Right atrium auricular region (tissue), 2 donors: ENCODE data around the gene NAXE. TPM values are rescaled to one million over a fixed set of nuclear protein-coding genes. Genes with fewer than 3 reads are reported as not detected.

Experiments used
- DNase-seq: peaks from one replicate; pipeline ENCODE4 v3.0.0-alpha.2; 2019; ENCODE audit warnings: low spot score
- H3K27ac ChIP-seq, 2 donors: fragments of 200-600 bp; sonication (generic); 1 replicate in 1 of 2; 2 replicates in 1 of 2; pipeline ENCODE4 v1.5.1; 2016 to 2019
- H3K27me3 ChIP-seq, 2 donors: fragments of 200-600 bp; sonication (generic); one replicate each; pipeline versions ENCODE4 v1.5.1 to v1.6.0; 2017 to 2019
- H3K36me3 ChIP-seq: fragments of 200-600 bp; sonication (generic); one replicate; pipeline ENCODE4 v1.5.1; 2016
- H3K4me1 ChIP-seq, 2 donors: fragments of 200-600 bp; sonication (generic); one replicate each; pipeline versions ENCODE4 v1.5.1 to v1.6.0; 2017 to 2019
- H3K4me3 ChIP-seq, 2 donors: fragments of 200-600 bp; sonication (generic); 1 replicate in 1 of 2; 2 replicates in 1 of 2; pipeline ENCODE4 v1.5.1; 2017 to 2019; ENCODE audit warnings: mild to moderate bottlenecking in 1 of 2, moderate library complexity in 1 of 2
- H3K9me3 ChIP-seq, 2 donors: fragments of 200-600 bp; sonication (generic); one replicate each; pipeline ENCODE4 v1.5.1; 2019
- CTCF ChIP-seq, 2 donors: fragments of 200-600 bp; sonication (generic); IDR thresholded peaks; one replicate each; pipeline ENCODE4 v1.5.1; 2019; ENCODE audit warnings: antibody characterized with exemption in 2 of 2
- total RNA-seq, 2 donors: library from RNA; depleted of rRNA; stranded (reverse); fragments of >200 nt; gene quantifications; one replicate each; pipeline ENCODE4 v1.1.0, GENCODE V29; 2016

NAXE gene
- total RNA-seq, 2 donors from 2014 or later, result 85.3 to 96.3 TPM

- Histone ChIP-seq H3K36me3 (no peaks in the 10 kb centered on the region), H3K27ac (no peak overlapping the region), H3K27me3 (no peaks in the 10 kb centered on the region), H3K4me3 (no peak overlapping the region), H3K4me1 (peaks cover 0 to 29% of the 10 kb centered on the region in 2 donors), H3K9me3 (no peaks in the 10 kb centered on the region)
- DNase-seq, result no peak
- TF ChIP-seq CTCF (IDR thresholded peaks at IDR 0.05), result no peak
Measured at GRCh38 chr1:156612666-156613065, 21.1 kb downstream of the NAXE start.

GRCh38 chr1:156615946-156616345, 24.4 kb downstream of the NAXE start:
- DNase-seq, result no peak
- Histone ChIP-seq H3K9me3 (no peaks in the 10 kb centered on the region), H3K27ac (peak overlapping the region; percentile 55 to 59), H3K36me3 (no peaks in the 10 kb centered on the region), H3K27me3 (no peaks in the 10 kb centered on the region), H3K4me1 (peaks cover 0 to 25% of the 10 kb centered on the region in 2 donors), H3K4me3 (no peak overlapping the region)
- TF ChIP-seq CTCF (IDR thresholded peaks at IDR 0.05), result no peak

GRCh38 chr1:156616463-156616862, 24.9 kb downstream of the NAXE start:
- no peaks in the 10 kb centered on the region for H3K9me3 ChIP-seq
- no peak overlapping the region for H3K4me3 ChIP-seq
- no peaks in the 10 kb centered on the region for H3K36me3 ChIP-seq
- peaks cover 0 to 25% of the 10 kb centered on the region in 2 donors for H3K4me1 ChIP-seq
- no peaks in the 10 kb centered on the region for H3K27me3 ChIP-seq
- no peak for DNase-seq
- peak overlapping the region; percentile 55 to 59 for H3K27ac ChIP-seq
- peak in 1 of 2 donors; percentile 33 for TF ChIP-seq CTCF (IDR thresholded peaks at IDR 0.05)

- Histone ChIP-seq H3K27ac (no peak within 1 kb of the TSS), H3K4me1 (peaks cover 0 to 32% of the 10 kb centered on the region in 2 donors), H3K27me3 (peaks cover 4 to 5% of the 10 kb centered on the region in 2 donors), H3K9me3 (no peaks in the 10 kb centered on the region), H3K36me3 (no peaks in the 10 kb centered on the region), H3K4me3 (no peak within 1 kb of the TSS)
- no peak for DNase-seq
- TF ChIP-seq CTCF (IDR thresholded peaks at IDR 0.05), result peak in 1 of 2 donors; percentile 37
Measured at GRCh38 chr1:156618853-156619581, 27.4 kb downstream of the NAXE start, which contains the start of gene HAPLN2. Gene HAPLN2 (plus strand): TSS chr1:156619415. CDS start chr1:156623491, 4,076 bp downstream.

- no peak overlapping the region for H3K4me3 ChIP-seq
- DNase-seq, result no peak
- no peak overlapping the region for H3K27ac ChIP-seq
- H3K36me3 ChIP-seq, result no peaks in the 10 kb centered on the region
- H3K27me3 ChIP-seq, result peaks cover 5 to 6% of the 10 kb centered on the region in 2 donors
- H3K4me1 ChIP-seq, result peaks cover 0 to 38% of the 10 kb centered on the region in 2 donors
- H3K9me3 ChIP-seq, result no peaks in the 10 kb centered on the region
- TF ChIP-seq CTCF (IDR thresholded peaks at IDR 0.05), result no peak
Measured at GRCh38 chr1:156619582-156619955, 28.0 kb downstream of the NAXE start.
